GM18511 (cell line): Measurements from ENCODE around the gene SLC26A6.
A peak's percentile ranks its signal among the peaks of the same experiment; 100 is the strongest.

Experiments
- ATAC-seq: cut with Tn5 transposase; IDR thresholded peaks from one replicate; pipeline ENCODE4 v1.9.1; 2021; ENCODE audit warnings: mild to moderate bottlenecking, moderate library complexity; ENCODE audit not compliant: unreplicated experiment

SLC26A6 gene

GRCh38 chr3:48662145-48662752 is 27.0 kb upstream of the SLC26A6 start:
- ATAC-seq, result no peak

GRCh38 chr3:48661501-48662144 is 26.4 kb upstream of the SLC26A6 start:
- ATAC-seq, result no peak

- ATAC-seq, result no peak
These were observed 25.6 kb upstream of the SLC26A6 start for GRCh38 chr3:48660800-48661400.

- no peak for ATAC-seq
These were observed 21.6 kb upstream of the SLC26A6 start for GRCh38 chr3:48656841-48657281.

GRCh38 chr3:48656061-48656840 is 21.0 kb upstream of the SLC26A6 start:
- ATAC-seq, result peak; percentile 77

GRCh38 chr3:48655606-48656005 is 20.3 kb upstream of the SLC26A6 start:
- no peak for ATAC-seq

- no peak for ATAC-seq
These were observed 19.8 kb upstream of the SLC26A6 start for GRCh38 chr3:48655063-48655462.

- no peak for ATAC-seq
These were observed 17.9 kb upstream of the SLC26A6 start for GRCh38 chr3:48652923-48653715.

GRCh38 chr3:48651771-48652170 is 16.5 kb upstream of the SLC26A6 start:
- ATAC-seq, result no peak

GRCh38 chr3:48650723-48651122 is 15.5 kb upstream of the SLC26A6 start:
- ATAC-seq, result no peak

GRCh38 chr3:48648188-48648850 is 13.1 kb upstream of the SLC26A6 start:
- ATAC-seq, result no peak

- ATAC-seq, result no peak
These were observed 12.5 kb upstream of the SLC26A6 start for GRCh38 chr3:48647714-48648113.

GRCh38 chr3:48644898-48645760 is 9.9 kb upstream of the SLC26A6 start:
- ATAC-seq, result no peak

- ATAC-seq, result no peak
These were observed 7.3 kb upstream of the SLC26A6 start for GRCh38 chr3:48642605-48643004.

GRCh38 chr3:48641396-48641795 is 6.1 kb upstream of the SLC26A6 start:
- ATAC-seq, result no peak

GRCh38 chr3:48639944-48640606 is 4.8 kb upstream of the SLC26A6 start:
- no peak for ATAC-seq

GRCh38 chr3:48637305-48637704 is 2.0 kb upstream of the SLC26A6 start:
- no peak for ATAC-seq

GRCh38 chr3:48636149-48636655 is 941 bp upstream of the SLC26A6 start:
- ATAC-seq, result no peak
